ENCODE data around the gene CDKAL1. TPM values are rescaled to one million over a fixed set of nuclear protein-coding genes. Genes with fewer than 3 reads are reported as not detected.

Gene CDKAL1
- total RNA-seq, 4 donors from 2014 or later = 24.7 to 32.8 (median 29.8) TPM

DNA sequence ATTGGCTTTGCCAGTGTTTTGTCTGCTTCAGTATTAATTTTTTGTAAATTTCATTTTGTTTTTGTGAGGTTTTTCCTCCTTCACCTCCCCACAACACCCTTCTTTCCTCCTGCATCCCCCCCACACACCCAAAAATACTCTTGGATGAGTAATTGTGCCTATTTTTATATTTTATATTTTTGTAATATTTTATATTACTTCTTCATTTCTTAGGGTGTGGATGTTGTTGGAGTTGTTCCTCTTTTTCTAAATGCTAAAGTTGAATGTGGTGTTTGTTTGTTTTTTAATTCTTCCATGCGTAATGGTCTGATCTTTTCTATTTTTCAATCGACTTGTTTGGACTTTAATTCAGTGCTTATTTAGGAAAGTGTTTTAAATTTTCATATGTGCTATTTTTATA lies 638.8 kb downstream of the CDKAL1 start:
- intact Hi-C loops (cut with DNase I) = no loop called here
- Histone ChIP-seq H3K9me3 (no peaks in the 10 kb centered on the region), H3K4me3 (replicated peaks in 1 of 3) (no peak overlapping the region), H3K27me3 (no peaks in the 10 kb centered on the region), H3K27ac (no peak overlapping the region), H3K4me1 (no peaks in the 10 kb centered on the region), H3K36me3 (no peaks in the 10 kb centered on the region)
- WGBS, 2 donors = 92 to 95% methylated on average over 2 of the region's 2 CpGs
- no peak for TF ChIP-seq POLR2A (IDR thresholded peaks at IDR 0.05)
- TF ChIP-seq, protein P1, sequence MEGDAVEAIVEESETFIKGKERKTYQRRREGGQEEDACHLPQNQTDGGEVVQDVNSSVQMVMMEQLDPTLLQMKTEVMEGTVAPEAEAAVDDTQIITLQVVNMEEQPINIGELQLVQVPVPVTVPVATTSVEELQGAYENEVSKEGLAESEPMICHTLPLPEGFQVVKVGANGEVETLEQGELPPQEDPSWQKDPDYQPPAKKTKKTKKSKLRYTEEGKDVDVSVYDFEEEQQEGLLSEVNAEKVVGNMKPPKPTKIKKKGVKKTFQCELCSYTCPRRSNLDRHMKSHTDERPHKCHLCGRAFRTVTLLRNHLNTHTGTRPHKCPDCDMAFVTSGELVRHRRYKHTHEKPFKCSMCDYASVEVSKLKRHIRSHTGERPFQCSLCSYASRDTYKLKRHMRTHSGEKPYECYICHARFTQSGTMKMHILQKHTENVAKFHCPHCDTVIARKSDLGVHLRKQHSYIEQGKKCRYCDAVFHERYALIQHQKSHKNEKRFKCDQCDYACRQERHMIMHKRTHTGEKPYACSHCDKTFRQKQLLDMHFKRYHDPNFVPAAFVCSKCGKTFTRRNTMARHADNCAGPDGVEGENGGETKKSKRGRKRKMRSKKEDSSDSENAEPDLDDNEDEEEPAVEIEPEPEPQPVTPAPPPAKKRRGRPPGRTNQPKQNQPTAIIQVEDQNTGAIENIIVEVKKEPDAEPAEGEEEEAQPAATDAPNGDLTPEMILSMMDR (IDR thresholded peaks at IDR 0.05) = no peak
- DNase-seq = no peak

- Histone ChIP-seq H3K4me3 (replicated peaks in 1 of 3) (no peak overlapping the region), H3K27me3 (no peaks in the 10 kb centered on the region), H3K36me3 (no peaks in the 10 kb centered on the region), H3K9me3 (no peaks in the 10 kb centered on the region), H3K27ac (no peak overlapping the region), H3K4me1 (no peaks in the 10 kb centered on the region)
- WGBS, 2 donors = 94 to 97% methylated on average over 2 of the region's 2 CpGs
- intact Hi-C loops (cut with DNase I) = no loop called here
- no peak for DNase-seq
- no peak for TF ChIP-seq POLR2A (IDR thresholded peaks at IDR 0.05)
- TF ChIP-seq, protein P1 (IDR thresholded peaks at IDR 0.05) = no peak
These were observed 639.4 kb downstream of the CDKAL1 start for GRCh38 chr6:21173678-21174077.

DNA sequence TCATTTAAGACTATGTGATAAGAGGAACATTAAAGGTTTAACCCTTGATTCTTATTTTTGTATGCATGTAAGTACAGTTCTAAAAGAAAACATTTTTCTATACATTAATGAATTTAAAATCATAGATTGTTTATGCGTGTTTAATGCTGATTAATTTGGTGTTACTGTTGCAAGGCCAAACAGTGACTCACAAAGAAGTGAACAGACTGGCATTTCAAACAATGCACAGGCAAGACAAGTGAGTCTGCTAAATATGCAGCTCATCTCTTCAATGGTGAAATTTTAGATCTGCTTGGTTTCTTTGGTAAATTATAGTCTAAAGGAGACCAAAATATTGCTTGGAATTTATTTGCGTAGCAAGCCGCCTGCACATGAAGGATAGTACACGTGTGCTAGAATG lies 641.9 kb downstream of the CDKAL1 start:
- Histone ChIP-seq H3K4me1 (no peaks in the 10 kb centered on the region), H3K4me3 (replicated peaks in 1 of 3) (no peak overlapping the region), H3K36me3 (no peaks in the 10 kb centered on the region), H3K9me3 (no peaks in the 10 kb centered on the region), H3K27ac (no peak overlapping the region), H3K27me3 (no peaks in the 10 kb centered on the region)
- no peak for DNase-seq
- TF ChIP-seq, protein P1 (IDR thresholded peaks at IDR 0.05) = no peak
- no peak for TF ChIP-seq POLR2A (IDR thresholded peaks at IDR 0.05)
- 98% methylated on average over 4 of the region's 4 CpGs for whole genome bisulfite sequencing, 2 donors
- intact Hi-C loops (cut with DNase I) = no loop called here

DNA sequence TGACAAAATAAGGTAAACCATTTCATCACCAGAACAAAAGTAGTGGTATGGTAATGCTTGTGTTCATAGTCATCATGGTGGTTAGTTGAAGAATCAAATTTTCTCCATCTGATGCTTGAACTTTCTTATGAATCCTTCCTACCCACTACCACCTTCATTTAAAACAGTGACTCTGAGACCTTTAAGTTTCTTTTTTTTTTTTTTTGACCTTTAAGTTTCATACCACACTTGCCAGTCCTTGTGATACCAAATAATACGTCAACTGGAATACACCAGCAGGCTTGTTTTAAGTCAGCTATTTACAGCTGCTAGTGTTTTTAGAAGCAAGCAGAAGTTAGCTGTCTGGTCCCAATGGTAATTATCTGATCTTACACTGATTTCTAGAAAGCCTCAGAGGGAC lies 645.9 kb downstream of the CDKAL1 start:
- intact Hi-C loops (cut with DNase I) = no loop called here
- Histone ChIP-seq H3K36me3 (no peaks in the 10 kb centered on the region), H3K4me1 (no peaks in the 10 kb centered on the region), H3K4me3 (replicated peaks in 1 of 3) (no peak overlapping the region), H3K27ac (no peak overlapping the region), H3K27me3 (no peaks in the 10 kb centered on the region), H3K9me3 (no peaks in the 10 kb centered on the region)
- 96 to 98% methylated on average over 1 of the region's 1 CpG for WGBS, 2 donors
- DNase-seq = no peak
- no peak for TF ChIP-seq POLR2A (IDR thresholded peaks at IDR 0.05)
- TF ChIP-seq, protein P1 (IDR thresholded peaks at IDR 0.05) = no peak

- no peak overlapping the region for H3K27ac ChIP-seq
- no peak overlapping the region for H3K4me3 ChIP-seq (replicated peaks in 1 of 3)
- TF ChIP-seq, protein P1 (IDR thresholded peaks at IDR 0.05) = no peak
- no peak for TF ChIP-seq POLR2A (IDR thresholded peaks at IDR 0.05)
- no peaks in the 10 kb centered on the region for H3K4me1 ChIP-seq
- WGBS, 2 donors = 95 to 97% methylated on average over 4 of the region's 4 CpGs
- H3K36me3 ChIP-seq = no peaks in the 10 kb centered on the region
- no peaks in the 10 kb centered on the region for H3K9me3 ChIP-seq
- H3K27me3 ChIP-seq = no peaks in the 10 kb centered on the region
- no peak for DNase-seq
- intact Hi-C loops (cut with DNase I) = no loop called here
These were observed 646.6 kb downstream of the CDKAL1 start for GRCh38 chr6:21180800-21181337.
